ENCODE measurements around the gene SLC37A4. TPM values are rescaled to one million over a fixed set of nuclear protein-coding genes. Genes with fewer than 3 reads are reported as not detected.

The SLC37A4 gene
- total and polyA plus RNA-seq, 2 of the 13 experiments (the other 11 are each of a cell fraction or from before 2014, with no cell fraction given): 43.0 to 56.1 TPM

- TF ChIP-seq ZMYM4 (CRISPR knock-in tag; IDR thresholded peaks at IDR 0.05) (peak; percentile 68; the same call in 1 of the 2 replicates), ZNF333 (CRISPR knock-in tag; IDR thresholded peaks at IDR 0.05; ENCODE audit: borderline replicate concordance) (no peak), NFKB2 (CRISPR knock-in tag; IDR thresholded peaks at IDR 0.05; ENCODE audit: borderline replicate concordance) (no peak; the same call in 1 of the 2 replicates), TSC22D2 (CRISPR knock-in tag; IDR thresholded peaks at IDR 0.05; ENCODE audit: borderline replicate concordance) (no peak), GTF3A (CRISPR knock-in tag; conservative IDR thresholded peaks at IDR 0.05) (no peak), BHLHE40 (IDR thresholded peaks at IDR 0.05; ENCODE audit: low read length) (no peak), ZNF615 (CRISPR knock-in tag; IDR thresholded peaks at IDR 0.05; ENCODE audit: borderline replicate concordance) (no peak), ZNF510 (CRISPR knock-in tag; IDR thresholded peaks at IDR 0.05; ENCODE audit: low read depth) (no peak), ZKSCAN1 (IDR thresholded peaks at IDR 0.05; ENCODE audit: low read length) (no peak), ZNF17 (CRISPR knock-in tag; IDR thresholded peaks at IDR 0.05) (no peak), NCOA2 (CRISPR knock-in tag; IDR thresholded peaks at IDR 0.05) (0 out of 2 replicates have a peak, but pooled peaks have one; percentile 27), CSRNP2 (CRISPR knock-in tag; conservative IDR thresholded peaks at IDR 0.05; ENCODE audit: low read depth) (no peak), ZIK1 (CRISPR knock-in tag; IDR thresholded peaks at IDR 0.05; ENCODE audit: borderline replicate concordance, low read depth) (no peak), ZNF354B (CRISPR knock-in tag; IDR thresholded peaks at IDR 0.05) (no peak), TMF1 (CRISPR knock-in tag; IDR thresholded peaks at IDR 0.05; ENCODE audit: low read depth) (peak; percentile 84; the same call in 1 of the 2 replicates), HOXA3 (CRISPR knock-in tag; IDR thresholded peaks at IDR 0.05) (peak; percentile 79), ZMYM2 (CRISPR knock-in tag; IDR thresholded peaks at IDR 0.05) (no peak), HNRNPH1 (optimal IDR thresholded peaks at IDR 0.05; ENCODE audit: low read depth, low read length) (no peak), ZNF704 (CRISPR knock-in tag; IDR thresholded peaks at IDR 0.05; ENCODE audit: borderline replicate concordance) (no peak), LRRFIP1 (CRISPR knock-in tag; conservative IDR thresholded peaks at IDR 0.05) (no peak), ZSCAN25 (CRISPR knock-in tag; IDR thresholded peaks at IDR 0.05) (0 out of 2 replicates have a peak, but pooled peaks have one; percentile 4), ZMAT3 (CRISPR knock-in tag; conservative IDR thresholded peaks at IDR 0.05) (no peak; the same call in 1 of the 2 replicates), ZC3H4 (CRISPR knock-in tag; IDR thresholded peaks at IDR 0.05; ENCODE audit: borderline replicate concordance) (no peak), PHF8 (CRISPR knock-in tag; IDR thresholded peaks at IDR 0.05) (peak; percentile 76), TFDP2 (CRISPR knock-in tag; IDR thresholded peaks at IDR 0.05) (0 out of 2 replicates have a peak, but pooled peaks have one; percentile 13)
These were observed 26.5 kb upstream of the SLC37A4 start, which contains the start of gene HYOU1 (continued) for GRCh38 chr11:119057000-119057769.

All from HepG2 (cell line).